Measurements from ENCODE around the gene OSBPL1A. TPM values are rescaled to one million over a fixed set of nuclear protein-coding genes. Genes with fewer than 3 reads are reported as not detected.

The OSBPL1A gene
- total RNA-seq, 1 experiment from 2014 or later: 16.4 TPM

DNA sequence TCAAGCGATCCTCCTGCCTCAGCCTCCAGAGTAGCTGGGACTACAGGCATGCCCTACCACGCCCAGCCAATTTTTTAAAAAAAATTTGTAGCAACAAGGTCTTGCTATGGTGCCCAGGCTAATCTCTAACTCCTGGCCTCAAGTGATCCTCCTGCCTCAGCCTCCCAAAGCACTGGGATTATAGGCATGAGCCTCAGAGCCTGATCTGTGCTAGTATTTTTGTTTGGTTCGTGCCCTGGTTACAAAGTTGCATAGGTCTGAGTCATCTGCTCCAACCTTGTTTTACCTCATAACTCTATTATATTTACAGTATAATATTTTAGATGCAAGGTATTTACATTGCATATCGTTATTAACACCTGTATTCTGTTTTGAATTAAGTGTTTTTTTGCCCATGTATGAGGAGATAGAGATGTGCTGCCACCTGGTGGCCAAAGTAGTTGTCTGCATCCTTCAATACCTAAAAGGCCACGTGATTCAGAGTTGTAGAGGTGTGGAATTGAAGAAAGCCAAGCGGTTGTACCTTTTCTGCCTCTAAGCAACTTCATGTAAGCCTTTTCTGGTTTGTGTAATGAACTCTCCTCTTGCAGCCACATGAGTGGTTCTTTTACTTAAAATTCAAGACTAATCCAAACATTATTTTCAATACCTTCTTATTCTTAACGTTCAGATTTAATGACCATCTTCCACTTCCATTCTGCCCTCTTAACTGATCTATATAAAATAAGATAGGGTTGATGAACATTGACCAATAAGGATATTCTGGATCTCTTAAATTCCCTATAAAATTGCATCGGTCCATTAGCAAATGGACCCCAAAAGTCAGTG, 278.7 kb downstream of the OSBPL1A start:
- no peaks in the 10 kb centered on the region for H3K27me3 ChIP-seq
- H3K4me3 ChIP-seq: no peak overlapping the region
- no peaks in the 10 kb centered on the region for H3K36me3 ChIP-seq
- H3K9me3 ChIP-seq (replicated peaks): no peaks in the 10 kb centered on the region
- no peak overlapping the region for H3K27ac ChIP-seq
- no peaks in the 10 kb centered on the region for H3K4me1 ChIP-seq
- peak; percentile 33 to 79 for DNase-seq

- Histone ChIP-seq H3K4me1 (no peaks in the 10 kb centered on the region), H3K36me3 (no peaks in the 10 kb centered on the region), H3K27me3 (no peaks in the 10 kb centered on the region), H3K27ac (no peak overlapping the region), H3K4me3 (no peak overlapping the region), H3K9me3 (replicated peaks) (no peaks in the 10 kb centered on the region)
- DNase-seq: no peak
These were observed 282.0 kb downstream of the OSBPL1A start for GRCh38 chr18:24115628-24116027.

DNA sequence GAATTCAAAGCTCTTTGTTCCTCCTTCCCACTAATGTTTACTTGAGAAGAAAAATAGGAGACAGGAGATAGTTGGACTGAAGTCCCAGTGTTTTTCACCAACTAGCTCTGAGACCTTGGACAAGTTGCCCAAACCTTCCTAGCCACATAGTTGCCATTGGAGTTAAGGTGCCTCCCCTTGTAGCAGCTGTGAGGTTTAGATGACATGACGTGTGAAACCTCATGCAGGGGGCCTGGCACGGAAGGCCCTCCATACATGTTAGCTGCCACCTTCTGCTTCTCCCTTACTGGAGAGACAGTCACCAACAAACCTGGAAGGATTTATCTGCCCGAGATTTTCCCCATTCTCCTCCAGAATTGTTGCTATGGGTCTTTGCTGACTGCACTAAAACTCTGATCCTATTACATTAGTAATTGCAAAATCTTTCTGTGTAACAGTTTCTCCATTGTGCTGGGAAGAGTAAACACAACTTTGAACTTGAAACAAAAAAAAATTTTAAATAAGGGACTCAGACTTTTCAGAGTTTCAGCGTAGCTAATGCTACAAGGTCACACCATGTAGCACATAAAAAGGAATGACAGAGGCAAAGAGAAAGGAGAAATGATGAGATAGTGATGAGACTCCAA, 282.6 kb downstream of the OSBPL1A start:
- H3K36me3 ChIP-seq: no peaks in the 10 kb centered on the region
- H3K9me3 ChIP-seq (replicated peaks): no peaks in the 10 kb centered on the region
- H3K27ac ChIP-seq: no peak overlapping the region
- H3K4me3 ChIP-seq: no peak overlapping the region
- no peaks in the 10 kb centered on the region for H3K4me1 ChIP-seq
- DNase-seq: no peak
- no peaks in the 10 kb centered on the region for H3K27me3 ChIP-seq

GRCh38 chr18:24112874-24113615, 284.6 kb downstream of the OSBPL1A start:
- Histone ChIP-seq H3K27me3 (no peaks in the 10 kb centered on the region), H3K9me3 (replicated peaks) (no peaks in the 10 kb centered on the region), H3K4me3 (no peak overlapping the region), H3K27ac (no peak overlapping the region), H3K4me1 (no peaks in the 10 kb centered on the region), H3K36me3 (no peaks in the 10 kb centered on the region)
- DNase-seq: no peak

- no peak overlapping the region for H3K4me3 ChIP-seq
- no peak for DNase-seq
- no peak overlapping the region for H3K27ac ChIP-seq
- no peaks in the 10 kb centered on the region for H3K36me3 ChIP-seq
- H3K27me3 ChIP-seq: no peaks in the 10 kb centered on the region
- H3K9me3 ChIP-seq (replicated peaks): no peaks in the 10 kb centered on the region
- H3K4me1 ChIP-seq: no peaks in the 10 kb centered on the region
These were observed 285.2 kb downstream of the OSBPL1A start for GRCh38 chr18:24112464-24112863.

Other genes starting within 250 kb of the OSBPL1A start
- 15.1 and 17.2 TPM in 2 replicates for gene IMPACT, start 28.8 kb upstream of the OSBPL1A start, total RNA-seq (2014; rRNA removed; shearing (Covaris generic))
- gene HRH4, start 62.8 kb upstream of the OSBPL1A start, total RNA-seq (2014; rRNA removed; shearing (Covaris generic)): not detected in 2 replicates

All from SJCRH30 (cell line).